Measurements from ENCODE around the gene TAB3.

The TAB3 gene

GRCh38 chrX:30931920-30932319 lies 42.9 kb upstream of the TAB3 start:
- no peak overlapping the region for H2AFZ ChIP-seq (ENCODE audit: low read length)

GRCh38 chrX:30930679-30931078 lies 41.6 kb upstream of the TAB3 start:
- Histone ChIP-seq H3K4me2 (ENCODE audit: low read depth, low read length) (no peak overlapping the region), H2AFZ (ENCODE audit: low read length) (no peak overlapping the region), H3K4me3 (ENCODE audit: low read length) (no peak overlapping the region)

More at GRCh38 chrX:30931920-30932319, 42.9 kb upstream of the TAB3 start:
- Histone ChIP-seq H3K9ac (ENCODE audit: low read length) (no peak overlapping the region), H3K9me3 (replicated peaks; ENCODE audit: insufficient read depth, low read length) (no peaks in the 10 kb centered on the region), H3K27ac (ENCODE audit: low read length) (no peak overlapping the region), H3F3A (ENCODE audit: insufficient read depth, low read length) (no peaks in the 10 kb centered on the region), H3K4me2 (ENCODE audit: low read depth, low read length) (no peak overlapping the region), H3K4me1 (ENCODE audit: low read length) (no peaks in the 10 kb centered on the region), H3K79me2 (ENCODE audit: low read length) (no peaks in the 10 kb centered on the region), H3K9me2 (replicated peaks; ENCODE audit: insufficient read depth, low read length) (no peaks in the 10 kb centered on the region), H3K27me3 (replicated peaks; ENCODE audit: insufficient read depth, low read length) (no peaks in the 10 kb centered on the region), H4K20me1 (ENCODE audit: insufficient read depth, low read length) (no peaks in the 10 kb centered on the region), H3K4me3 (ENCODE audit: low read length) (no peak overlapping the region), H3K36me3 (replicated peaks; ENCODE audit: insufficient read depth, low read length) (no peaks in the 10 kb centered on the region)
- DNase-seq: no peak
- TF ChIP-seq CTCF (IDR thresholded peaks at IDR 0.05; ENCODE audit: low read length) (no peak), EZH2 (optimal IDR thresholded peaks at IDR 0.05; ENCODE audit: low read depth, low read length) (no peak)

GRCh38 chrX:30930143-30930542 lies 41.1 kb upstream of the TAB3 start:
- H3K27me3 ChIP-seq (replicated peaks; ENCODE audit: insufficient read depth, low read length): no peaks in the 10 kb centered on the region
- H3K27ac ChIP-seq (ENCODE audit: low read length): no peak overlapping the region
- H3K4me3 ChIP-seq (ENCODE audit: low read length): no peak overlapping the region
- no peaks in the 10 kb centered on the region for H3K9me3 ChIP-seq (replicated peaks; ENCODE audit: insufficient read depth, low read length)
- no peak for DNase-seq
- no peaks in the 10 kb centered on the region for H3K79me2 ChIP-seq (ENCODE audit: low read length)
- no peaks in the 10 kb centered on the region for H3K9me2 ChIP-seq (replicated peaks; ENCODE audit: insufficient read depth, low read length)
- H2AFZ ChIP-seq (ENCODE audit: low read length): no peak overlapping the region
- no peak overlapping the region for H3K4me2 ChIP-seq (ENCODE audit: low read depth, low read length)
- no peaks in the 10 kb centered on the region for H3F3A ChIP-seq (ENCODE audit: insufficient read depth, low read length)
- no peaks in the 10 kb centered on the region for H4K20me1 ChIP-seq (ENCODE audit: insufficient read depth, low read length)
- TF ChIP-seq EZH2phosphoT487 (IDR thresholded peaks at IDR 0.05; ENCODE audit: low read length) (no peak), CTCF (IDR thresholded peaks at IDR 0.05; ENCODE audit: low read length) (no peak), EZH2 (optimal IDR thresholded peaks at IDR 0.05; ENCODE audit: low read depth, low read length) (no peak)
- no peaks in the 10 kb centered on the region for H3K36me3 ChIP-seq (replicated peaks; ENCODE audit: insufficient read depth, low read length)
- H3K9ac ChIP-seq (ENCODE audit: low read length): no peak overlapping the region
- H3K4me1 ChIP-seq (ENCODE audit: low read length): no peaks in the 10 kb centered on the region

More at GRCh38 chrX:30930679-30931078, 41.6 kb upstream of the TAB3 start:
- Histone ChIP-seq H3K9me3 (replicated peaks; ENCODE audit: insufficient read depth, low read length) (no peaks in the 10 kb centered on the region), H3F3A (ENCODE audit: insufficient read depth, low read length) (no peaks in the 10 kb centered on the region), H3K9ac (ENCODE audit: low read length) (no peak overlapping the region), H3K27ac (ENCODE audit: low read length) (no peak overlapping the region), H3K79me2 (ENCODE audit: low read length) (no peaks in the 10 kb centered on the region), H3K4me1 (ENCODE audit: low read length) (no peaks in the 10 kb centered on the region), H3K36me3 (replicated peaks; ENCODE audit: insufficient read depth, low read length) (no peaks in the 10 kb centered on the region), H3K27me3 (replicated peaks; ENCODE audit: insufficient read depth, low read length) (no peaks in the 10 kb centered on the region), H3K9me2 (replicated peaks; ENCODE audit: insufficient read depth, low read length) (no peaks in the 10 kb centered on the region), H4K20me1 (ENCODE audit: insufficient read depth, low read length) (no peaks in the 10 kb centered on the region)
- no peak for DNase-seq
- TF ChIP-seq EZH2phosphoT487 (IDR thresholded peaks at IDR 0.05; ENCODE audit: low read length): no peak
- no peak for TF ChIP-seq EZH2 (optimal IDR thresholded peaks at IDR 0.05; ENCODE audit: low read depth, low read length)
- TF ChIP-seq CTCF (IDR thresholded peaks at IDR 0.05; ENCODE audit: low read length): no peak
